OCI-LY1 (cell line): ENCODE measurements around the gene ZNF579.

Experiments
- EZH2 ChIP-seq: fragments of 200-600 bp; sonication (generic), shearing (Covaris generic); IDR thresholded peaks from 2 replicates; pipeline ENCODE4 v1.8.0; 2017; ENCODE audit warnings: borderline replicate concordance, mixed run types, mild to moderate bottlenecking, antibody characterized with exemption, low read length, moderate library complexity, mixed read lengths
- TF ChIP-seq, protein P1 (sequence below): fragments of 200-600 bp; sonication (generic), shearing (Covaris generic); IDR thresholded peaks from 2 replicates; pipeline ENCODE4 v1.5.1; 2017; ENCODE audit warnings: mild to moderate bottlenecking, antibody characterized with exemption, low read length, moderate library complexity, mixed read lengths

GRCh38 chr19:55603115-55603514 is 22.5 kb upstream of the ZNF579 start:
- TF ChIP-seq, protein P1, sequence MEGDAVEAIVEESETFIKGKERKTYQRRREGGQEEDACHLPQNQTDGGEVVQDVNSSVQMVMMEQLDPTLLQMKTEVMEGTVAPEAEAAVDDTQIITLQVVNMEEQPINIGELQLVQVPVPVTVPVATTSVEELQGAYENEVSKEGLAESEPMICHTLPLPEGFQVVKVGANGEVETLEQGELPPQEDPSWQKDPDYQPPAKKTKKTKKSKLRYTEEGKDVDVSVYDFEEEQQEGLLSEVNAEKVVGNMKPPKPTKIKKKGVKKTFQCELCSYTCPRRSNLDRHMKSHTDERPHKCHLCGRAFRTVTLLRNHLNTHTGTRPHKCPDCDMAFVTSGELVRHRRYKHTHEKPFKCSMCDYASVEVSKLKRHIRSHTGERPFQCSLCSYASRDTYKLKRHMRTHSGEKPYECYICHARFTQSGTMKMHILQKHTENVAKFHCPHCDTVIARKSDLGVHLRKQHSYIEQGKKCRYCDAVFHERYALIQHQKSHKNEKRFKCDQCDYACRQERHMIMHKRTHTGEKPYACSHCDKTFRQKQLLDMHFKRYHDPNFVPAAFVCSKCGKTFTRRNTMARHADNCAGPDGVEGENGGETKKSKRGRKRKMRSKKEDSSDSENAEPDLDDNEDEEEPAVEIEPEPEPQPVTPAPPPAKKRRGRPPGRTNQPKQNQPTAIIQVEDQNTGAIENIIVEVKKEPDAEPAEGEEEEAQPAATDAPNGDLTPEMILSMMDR: no peak
- TF ChIP-seq EZH2: no peak
